SK-N-SH treated with all-trans-retinoic acid at 6 μM for 48 hours (cell line): ENCODE data around the gene C3.

ENCODE experiments used
- PPARA ChIP-seq: fragments of 250-450 bp; sonication (Bioruptor Pico); IDR thresholded peaks from 2 replicates; pipeline ENCODE4 v1.5.0; 2020; ENCODE audit warnings: mild to moderate bottlenecking, borderline replicate concordance
- RARB ChIP-seq: fragments of 250-450 bp; sonication (Bioruptor Pico); IDR thresholded peaks from 2 replicates; pipeline ENCODE4 v1.8.0; 2021; ENCODE audit warnings: mild to moderate bottlenecking, moderate library complexity
- TOX ChIP-seq: fragments of 250-450 bp; sonication (Bioruptor Pico); IDR thresholded peaks from 2 replicates; pipeline ENCODE4 v1.8.0; 2021; ENCODE audit warnings: mild to moderate bottlenecking, moderate library complexity, borderline replicate concordance
- ZC3H10 ChIP-seq: fragments of 250-450 bp; sonication (Bioruptor Pico); IDR thresholded peaks from 2 replicates; pipeline ENCODE4 v1.5.1; 2021; ENCODE audit warnings: mild to moderate bottlenecking, moderate library complexity
- ZFP3 ChIP-seq: fragments of 250-450 bp; sonication (Bioruptor Pico); IDR thresholded peaks from 2 replicates; pipeline ENCODE4 v1.5.0; 2020; ENCODE audit warnings: mild to moderate bottlenecking, moderate library complexity
- ZFP30 ChIP-seq: fragments of 450-650 bp; formaldehyde crosslinking; IDR thresholded peaks from 2 replicates; pipeline ENCODE4 v1.5.0; 2022; ENCODE audit warnings: mild to moderate bottlenecking, moderate library complexity
- ZNF565 ChIP-seq: fragments of 450-650 bp; formaldehyde crosslinking; conservative IDR thresholded peaks from 2 replicates; pipeline ENCODE4 v1.5.0; 2020; ENCODE audit warnings: low read depth, mild to moderate bottlenecking, moderate library complexity
- ZNF8 ChIP-seq: fragments of 450-650 bp; formaldehyde crosslinking; IDR thresholded peaks from 2 replicates; pipeline ENCODE4 v1.5.0; 2020; ENCODE audit warnings: mild to moderate bottlenecking, moderate library complexity
- TF ChIP-seq, protein P1 (sequence below): fragments of 250-450 bp; sonication (Bioruptor Pico); IDR thresholded peaks from 2 replicates; pipeline ENCODE4 v1.8.0; 2020; ENCODE audit warnings: mild to moderate bottlenecking, moderate library complexity, borderline replicate concordance
- TF ChIP-seq, protein P2 (sequence below): fragments of 250-450 bp; sonication (Bioruptor Pico); IDR thresholded peaks from 2 replicates; pipeline ENCODE4 v1.5.1; 2020; ENCODE audit warnings: low read depth, mild to moderate bottlenecking, moderate library complexity

- TF ChIP-seq, protein P1, sequence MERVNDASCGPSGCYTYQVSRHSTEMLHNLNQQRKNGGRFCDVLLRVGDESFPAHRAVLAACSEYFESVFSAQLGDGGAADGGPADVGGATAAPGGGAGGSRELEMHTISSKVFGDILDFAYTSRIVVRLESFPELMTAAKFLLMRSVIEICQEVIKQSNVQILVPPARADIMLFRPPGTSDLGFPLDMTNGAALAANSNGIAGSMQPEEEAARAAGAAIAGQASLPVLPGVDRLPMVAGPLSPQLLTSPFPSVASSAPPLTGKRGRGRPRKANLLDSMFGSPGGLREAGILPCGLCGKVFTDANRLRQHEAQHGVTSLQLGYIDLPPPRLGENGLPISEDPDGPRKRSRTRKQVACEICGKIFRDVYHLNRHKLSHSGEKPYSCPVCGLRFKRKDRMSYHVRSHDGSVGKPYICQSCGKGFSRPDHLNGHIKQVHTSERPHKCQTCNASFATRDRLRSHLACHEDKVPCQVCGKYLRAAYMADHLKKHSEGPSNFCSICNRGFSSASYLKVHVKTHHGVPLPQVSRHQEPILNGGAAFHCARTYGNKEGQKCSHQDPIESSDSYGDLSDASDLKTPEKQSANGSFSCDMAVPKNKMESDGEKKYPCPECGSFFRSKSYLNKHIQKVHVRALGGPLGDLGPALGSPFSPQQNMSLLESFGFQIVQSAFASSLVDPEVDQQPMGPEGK (CRISPR knock-in tag), result no peak
- TF ChIP-seq ZNF8 (CRISPR knock-in tag), result no peak
- TF ChIP-seq RARB (CRISPR knock-in tag), result no peak
- TF ChIP-seq, protein P2, sequence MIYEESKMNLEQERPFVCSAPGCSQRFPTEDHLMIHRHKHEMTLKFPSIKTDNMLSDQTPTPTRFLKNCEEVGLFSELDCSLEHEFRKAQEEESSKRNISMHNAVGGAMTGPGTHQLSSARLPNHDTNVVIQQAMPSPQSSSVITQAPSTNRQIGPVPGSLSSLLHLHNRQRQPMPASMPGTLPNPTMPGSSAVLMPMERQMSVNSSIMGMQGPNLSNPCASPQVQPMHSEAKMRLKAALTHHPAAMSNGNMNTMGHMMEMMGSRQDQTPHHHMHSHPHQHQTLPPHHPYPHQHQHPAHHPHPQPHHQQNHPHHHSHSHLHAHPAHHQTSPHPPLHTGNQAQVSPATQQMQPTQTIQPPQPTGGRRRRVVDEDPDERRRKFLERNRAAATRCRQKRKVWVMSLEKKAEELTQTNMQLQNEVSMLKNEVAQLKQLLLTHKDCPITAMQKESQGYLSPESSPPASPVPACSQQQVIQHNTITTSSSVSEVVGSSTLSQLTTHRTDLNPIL (CRISPR knock-in tag), result no peak
- TF ChIP-seq PPARA (CRISPR knock-in tag), result no peak
- TF ChIP-seq ZC3H10, result no peak
- no peak for TF ChIP-seq ZFP30
- TF ChIP-seq TOX (CRISPR knock-in tag), result no peak
- no peak for TF ChIP-seq ZNF565 (CRISPR knock-in tag)
- no peak for TF ChIP-seq ZFP3 (CRISPR knock-in tag)
Measured at GRCh38 chr19:6731822-6732221, 11.4 kb upstream of the C3 start.
